Osteocyte (in vitro differentiated cells): ENCODE data around the gene PDYN. TPM values are rescaled to one million over a fixed set of nuclear protein-coding genes. Genes with fewer than 3 reads are reported as not detected.
A peak's percentile ranks its signal among the peaks of the same experiment; 100 is the strongest.

Source experiments
- DNase-seq: peaks from one replicate; pipeline ENCODE4 v3.0.0; 2021; ENCODE audit warnings: mixed read lengths; ENCODE audit not compliant: unreplicated experiment; ENCODE audit errors: extremely low spot score
- H3K27ac Mint-ChIP-seq: one replicate; pipeline ENCODE4 v1.8.0; 2021; ENCODE audit warnings: mild to moderate bottlenecking, mixed read lengths; ENCODE audit not compliant: unreplicated experiment
- H3K27me3 Mint-ChIP-seq: one replicate; pipeline ENCODE4 v1.8.0; 2021; ENCODE audit warnings: mixed read lengths; ENCODE audit not compliant: unreplicated experiment
- H3K36me3 Mint-ChIP-seq: one replicate; pipeline ENCODE4 v1.8.0; 2021; ENCODE audit warnings: mixed read lengths; ENCODE audit not compliant: unreplicated experiment
- H3K4me1 Mint-ChIP-seq: one replicate; pipeline ENCODE4 v1.8.0; 2021; ENCODE audit warnings: mixed read lengths; ENCODE audit not compliant: unreplicated experiment
- H3K4me3 Mint-ChIP-seq: one replicate; pipeline ENCODE4 v1.8.0; 2021; ENCODE audit warnings: mild to moderate bottlenecking, moderate library complexity, mixed read lengths; ENCODE audit not compliant: unreplicated experiment
- H3K9me3 Mint-ChIP-seq: one replicate; pipeline ENCODE4 v1.8.0; 2021; ENCODE audit warnings: mixed read lengths; ENCODE audit not compliant: unreplicated experiment
- CTCF ChIP-seq: fragments of 200-600 bp; sonication (generic); IDR thresholded peaks from 2 replicates; pipeline ENCODE4 v1.5.0; 2021; ENCODE audit warnings: antibody characterized with exemption, mild to moderate bottlenecking, moderate library complexity
- total RNA-seq: library from RNA; stranded (reverse); gene quantifications from 2 replicates; pipeline ENCODE4 v1.2.1, GENCODE V29; 2021

Gene PDYN
- total RNA-seq, 1 donor from 2014 or later: not detected

GRCh38 chr20:1951436-1952115, 42.3 kb downstream of the PDYN start:
- Mint-ChIP-seq H3K4me1 (peaks cover 29% of the 10 kb centered on the region), H3K27me3 (peaks cover 47% of the 10 kb centered on the region), H3K4me3 (no peak overlapping the region), H3K27ac (no peak overlapping the region), H3K36me3 (no peaks in the 10 kb centered on the region), H3K9me3 (no peaks in the 10 kb centered on the region)
- TF ChIP-seq CTCF: no peak
- DNase-seq: no peak

GRCh38 chr20:1950836-1951235, 43.0 kb downstream of the PDYN start:
- Mint-ChIP-seq H3K27me3 (peaks cover 45% of the 10 kb centered on the region), H3K4me3 (no peak overlapping the region), H3K36me3 (no peaks in the 10 kb centered on the region), H3K27ac (no peak overlapping the region), H3K9me3 (no peaks in the 10 kb centered on the region), H3K4me1 (peaks cover 29% of the 10 kb centered on the region)
- DNase-seq: no peak
- no peak for TF ChIP-seq CTCF

- peaks cover 29% of the 10 kb centered on the region for H3K4me1 Mint-ChIP-seq
- H3K4me3 Mint-ChIP-seq: peak overlapping the region; percentile 42
- no peak for DNase-seq
- no peaks in the 10 kb centered on the region for H3K9me3 Mint-ChIP-seq
- H3K27ac Mint-ChIP-seq: peak overlapping the region; percentile 70
- no peak for TF ChIP-seq CTCF
- no peaks in the 10 kb centered on the region for H3K36me3 Mint-ChIP-seq
- H3K27me3 Mint-ChIP-seq: peaks cover 48% of the 10 kb centered on the region
These were observed 44.3 kb downstream of the PDYN start for GRCh38 chr20:1949347-1950100.

GRCh38 chr20:1947535-1947846, 46.4 kb downstream of the PDYN start:
- peaks cover 29% of the 10 kb centered on the region for H3K4me1 Mint-ChIP-seq
- no peak for TF ChIP-seq CTCF
- H3K36me3 Mint-ChIP-seq: no peaks in the 10 kb centered on the region
- DNase-seq: no peak
- H3K27ac Mint-ChIP-seq: no peak overlapping the region
- no peaks in the 10 kb centered on the region for H3K9me3 Mint-ChIP-seq
- H3K27me3 Mint-ChIP-seq: peaks cover 59% of the 10 kb centered on the region
- no peak overlapping the region for H3K4me3 Mint-ChIP-seq

DNA sequence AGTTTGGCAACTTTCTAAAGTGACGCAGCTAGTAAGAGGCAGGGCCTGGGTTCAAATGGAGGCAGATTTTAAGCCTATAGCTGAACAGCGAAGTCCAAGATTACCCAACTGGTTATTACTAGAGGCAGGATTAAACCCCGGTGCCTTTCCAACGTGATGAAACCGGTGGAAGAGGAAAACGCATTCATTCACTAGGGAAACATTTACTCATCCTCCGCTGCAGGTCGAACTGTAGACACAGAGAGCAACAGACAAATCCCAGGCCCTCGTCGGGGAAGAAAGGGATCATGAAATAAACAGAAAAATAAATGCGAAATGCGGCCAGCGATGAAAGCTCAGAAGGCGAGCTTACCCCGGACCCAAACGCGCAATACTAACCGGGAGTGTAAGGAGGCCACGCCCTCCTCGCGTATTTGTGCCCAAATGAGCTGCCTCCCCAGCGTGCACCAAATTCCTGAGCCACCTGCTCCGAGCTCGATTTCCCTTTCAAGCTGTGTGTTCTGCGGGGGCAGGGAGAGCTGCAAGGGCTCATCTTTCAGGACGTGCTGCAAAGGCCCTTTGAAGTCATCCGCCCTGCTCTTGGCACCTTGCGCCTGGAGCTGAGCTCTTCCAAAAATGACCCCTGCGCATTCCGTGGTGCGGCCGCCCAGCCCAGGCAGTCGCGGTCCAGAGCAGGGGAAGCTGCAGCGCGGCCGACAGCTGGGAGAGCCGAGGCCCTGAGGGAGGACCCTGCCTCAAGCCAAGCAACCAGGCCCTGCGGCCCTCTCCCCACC, 46.9 kb downstream of the PDYN start:
- no peak for TF ChIP-seq CTCF
- H3K9me3 Mint-ChIP-seq: no peaks in the 10 kb centered on the region
- no peak for DNase-seq
- H3K4me3 Mint-ChIP-seq: peak overlapping the region; percentile 52
- peaks cover 58% of the 10 kb centered on the region for H3K27me3 Mint-ChIP-seq
- H3K36me3 Mint-ChIP-seq: no peaks in the 10 kb centered on the region
- H3K27ac Mint-ChIP-seq: no peak overlapping the region
- peaks cover 29% of the 10 kb centered on the region for H3K4me1 Mint-ChIP-seq
